HCT116 (cell line): Measurements from ENCODE around the gene ITGBL1. TPM values are rescaled to one million over a fixed set of nuclear protein-coding genes. Genes with fewer than 3 reads are reported as not detected.

Experiments used
- ATAC-seq: fragments of 200-7000 bp; cut with Tn5 transposase; 2 replicates; pipeline ENCODE4 v1.9.1; 2020; ENCODE audit warnings: mild to moderate bottlenecking, moderate library complexity
- BruUV-seq: library from RNA; stranded (reverse); fragments of 400-500 nt; replicated peaks from 2 replicates; lab custom pipeline; 2021; lab: Mats Ljungman, UMichigan
- CTCF ChIA-PET: fragments of 300-600 bp; sonication (Branson Sonifier 250); formaldehyde crosslinking; loops from one replicate; lab custom pipeline; 2021; ENCODE audit warnings: antibody characterized with exemption; lab: Charles Lee
- POLR2A ChIA-PET: fragments of 300-600, 350-600 bp; sonication (Branson Sonifier 250); formaldehyde crosslinking; loops from one replicate; lab custom pipeline; 2021; ENCODE audit warnings: antibody characterized with exemption; lab: Charles Lee
- RAD21 ChIA-PET, 2 experiments: fragments of 300-600 bp; sonication (Branson Sonifier 250); formaldehyde crosslinking; loops; one replicate each; lab custom pipeline; 2023; ENCODE audit warnings: low total read pairs in 2 of 2; ENCODE audit not compliant: uncharacterized antibody in 2 of 2, unreplicated experiment in 2 of 2, low non-redundant PET in 1 of 2; lab: Charles Lee
- DNase-seq: peaks from one replicate; pipeline ENCODE4 v3.0.0-alpha.2; 2010; ENCODE audit warnings: low read depth, low spot score
- H2AFZ ChIP-seq: fragments of 200-600 bp; shearing (Covaris generic), sonication (generic); 2 replicates; pipeline ENCODE4 v1.6.1; 2017; ENCODE audit warnings: low read depth, mixed run types, mixed read lengths, antibody characterized with exemption, low read length; ENCODE audit not compliant: poor library complexity, severe bottlenecking
- H3K27ac ChIP-seq: 2 replicates; pipeline ENCODE4 v1.5.1; 2012; ENCODE audit warnings: low read depth, low read length
- H3K27me3 ChIP-seq: fragments of 200-600 bp; sonication (generic); 2 replicates; pipeline ENCODE4 v1.6.1; 2016; ENCODE audit warnings: mixed run types, low read length, mixed read lengths; ENCODE audit not compliant: insufficient read depth
- H3K36me3 ChIP-seq, 2 experiments: fragments of 200-500 bp in 1 of 2; fragments of 200-600 bp in 1 of 2; sonication (Bioruptor generic) in 1 of 2; sonication (generic) in 1 of 2; 2 replicates each; pipeline versions ENCODE4 v1.5.1 to v1.6.1; 2014 to 2016; ENCODE audit warnings: low read length in 2 of 2, inconsistent platforms in 1 of 2, mixed read lengths in 1 of 2, mixed run types in 1 of 2; ENCODE audit not compliant: insufficient read depth in 2 of 2, control insufficient read depth in 1 of 2
- H3K4me1 ChIP-seq, 2 experiments: fragments of 200-600 bp in 1 of 2; sonication (generic) in 1 of 2; 2 replicates each; pipeline versions ENCODE4 v1.5.1 to v1.6.1; 2012 to 2017; ENCODE audit warnings: low read length in 2 of 2, inconsistent platforms in 1 of 2, mild to moderate bottlenecking in 1 of 2, mixed read lengths in 1 of 2, mixed run types in 1 of 2, moderate library complexity in 1 of 2; ENCODE audit not compliant: insufficient read depth in 2 of 2, control insufficient read depth in 1 of 2
- H3K4me2 ChIP-seq: fragments of 200-600 bp; sonication (generic); 2 replicates; pipeline ENCODE4 v1.6.1; 2017; ENCODE audit warnings: mixed run types, low read length, mixed read lengths
- H3K4me3 ChIP-seq, 2 experiments: fragments of 200-600 bp in 1 of 2; sonication (generic) in 1 of 2; replicated peaks in 1 of 2; 2 replicates each; pipeline ENCODE4 v1.5.1; 2011 to 2016; ENCODE audit warnings: low read length in 2 of 2, control low read depth in 1 of 2, low read depth in 1 of 2, mild to moderate bottlenecking in 1 of 2, mixed read lengths in 1 of 2, mixed run types in 1 of 2
- H3K79me2 ChIP-seq: fragments of 200-600 bp; sonication (generic); 2 replicates; pipeline ENCODE4 v1.6.1; 2017; ENCODE audit warnings: mild to moderate bottlenecking, mixed run types, low read length, moderate library complexity, mixed read lengths; ENCODE audit not compliant: insufficient read depth
- H3K9ac ChIP-seq: fragments of 200-600 bp; sonication (generic); 2 replicates; pipeline ENCODE4 v1.6.1; 2016; ENCODE audit warnings: low read length, mixed read lengths
- H3K9me2 ChIP-seq: fragments of 200-600 bp; sonication (generic), shearing (Covaris generic); 2 replicates; pipeline ENCODE4 v1.6.1; 2017; ENCODE audit warnings: mixed run types, mild to moderate bottlenecking, moderate library complexity; ENCODE audit not compliant: insufficient read depth
- H3K9me3 ChIP-seq, 2 experiments: fragments of 200-500 bp in 1 of 2; fragments of 200-600 bp in 1 of 2; sonication (Bioruptor generic) in 1 of 2; sonication (generic) in 1 of 2; 2 replicates each; pipeline ENCODE4 v1.6.1; 2014 to 2017; ENCODE audit warnings: low read length in 2 of 2, mixed read lengths in 2 of 2, inconsistent platforms in 1 of 2, low read depth in 1 of 2, mild to moderate bottlenecking in 1 of 2, mixed run types in 1 of 2, moderate library complexity in 1 of 2; ENCODE audit not compliant: control insufficient read depth in 1 of 2, insufficient read depth in 1 of 2
- H4K20me1 ChIP-seq: fragments of 200-600 bp; sonication (generic), shearing (Covaris generic); 2 replicates; pipeline ENCODE4 v1.6.1; 2017; ENCODE audit warnings: mixed run types, mild to moderate bottlenecking, moderate library complexity; ENCODE audit not compliant: insufficient read depth
- CTCF ChIP-seq, 3 experiments: fragments of 200-600 bp in 1 of 3; sonication (generic) in 1 of 3; IDR thresholded peaks in 2 of 3; conservative IDR thresholded peaks in 1 of 3; 2 replicates each; pipeline ENCODE4 v1.5.1; 2012 to 2017; ENCODE audit warnings: low read depth in 2 of 3, low read length in 2 of 3, antibody characterized with exemption in 1 of 3, borderline replicate concordance in 1 of 3, control low read depth in 1 of 3, mild to moderate bottlenecking in 1 of 3, mixed read lengths in 1 of 3, mixed run types in 1 of 3, moderate library complexity in 1 of 3; ENCODE audit not compliant: insufficient read depth in 1 of 3
- EGR1 ChIP-seq: IDR thresholded peaks from 2 replicates; pipeline ENCODE4 v1.6.1; 2012; ENCODE audit warnings: low read depth
- ELF1 ChIP-seq: IDR thresholded peaks from 2 replicates; pipeline ENCODE4 v1.6.1; 2012; ENCODE audit warnings: low read depth, borderline replicate concordance
- EZH2 ChIP-seq: fragments of 200-600 bp; sonication (generic); IDR thresholded peaks from 2 replicates; pipeline ENCODE4 v1.6.1; 2017; ENCODE audit warnings: antibody characterized with exemption, mixed run types
- EZH2phosphoT487 ChIP-seq: fragments of 200-600 bp; IDR thresholded peaks from 2 replicates; pipeline ENCODE4 v1.6.1; 2018; ENCODE audit warnings: antibody characterized with exemption, borderline replicate concordance
- FOSL1 ChIP-seq: IDR thresholded peaks from 2 replicates; pipeline ENCODE4 v1.6.1; 2012; ENCODE audit warnings: low read depth
- POLR2A ChIP-seq: IDR thresholded peaks from 2 replicates; pipeline ENCODE4 v1.7.0; 2011; ENCODE audit warnings: borderline replicate concordance; ENCODE audit not compliant: insufficient read depth, insufficient read length; ENCODE audit errors: extremely low read depth
- RAD21 ChIP-seq: IDR thresholded peaks from 2 replicates; pipeline ENCODE4 v1.6.1; 2012; ENCODE audit warnings: low read depth, mild to moderate bottlenecking
- SIN3A ChIP-seq: IDR thresholded peaks from 2 replicates; pipeline ENCODE4 v1.6.1; 2012; ENCODE audit warnings: low read depth
- SRF ChIP-seq: IDR thresholded peaks from 2 replicates; pipeline ENCODE4 v1.6.1; 2012; ENCODE audit warnings: low read depth
- TCF7L2 ChIP-seq: IDR thresholded peaks from 2 replicates; pipeline ENCODE4 v1.7.0; 2011; ENCODE audit warnings: borderline replicate concordance, inconsistent platforms; ENCODE audit not compliant: insufficient read depth, insufficient read length; ENCODE audit errors: extremely low read depth
- intact Hi-C: fragments of 100-400 bp; cut with micrococcal nuclease; formaldehyde crosslinking; loops from 2 replicates; pipeline ENCODE4 v1.10.0; 2022
- total RNA-seq: library from RNA; stranded (reverse); gene quantifications from one replicate; pipeline ENCODE4 v1.2.1, GENCODE V29; 2021; ENCODE audit not compliant: unreplicated experiment
- TF ChIP-seq, protein P1 (sequence below): IDR thresholded peaks from 2 replicates; pipeline ENCODE4 v1.6.1; 2012
- TF ChIP-seq, protein P2 (sequence below): IDR thresholded peaks from 2 replicates; pipeline ENCODE4 v1.6.1; 2012

The ITGBL1 gene
- total RNA-seq, 1 experiment from 2014 or later = 0.66 TPM

GRCh38 chr13:101576455-101576854 lies 124.0 kb downstream of the ITGBL1 start:
- no peak overlapping the region for H2AFZ ChIP-seq
- no peak overlapping the region for H3K27ac ChIP-seq
- no peak overlapping the region for H3K4me2 ChIP-seq

More at GRCh38 chr13:101576455-101576854, 124.0 kb downstream of the ITGBL1 start:
- POLR2A ChIA-PET = no interaction called here
- TF ChIP-seq RAD21 (no peak), SRF (no peak), TCF7L2 (no peak), CTCF (IDR thresholded peaks at IDR 0.05 in 2 of 3, conservative IDR thresholded peaks at IDR 0.05 in 1 of 3; ENCODE audit: borderline replicate concordance in 1 of 3, insufficient read depth in 1 of 3, low read depth in 2 of 3, low read length in 2 of 3) (no peak), POLR2A (no peak), EGR1 (no peak), ELF1 (no peak), FOSL1 (no peak), EZH2 (no peak), SIN3A (no peak), EZH2phosphoT487 (no peak)
- TF ChIP-seq, protein P1, sequence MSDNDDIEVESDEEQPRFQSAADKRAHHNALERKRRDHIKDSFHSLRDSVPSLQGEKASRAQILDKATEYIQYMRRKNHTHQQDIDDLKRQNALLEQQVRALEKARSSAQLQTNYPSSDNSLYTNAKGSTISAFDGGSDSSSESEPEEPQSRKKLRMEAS = no peak
- TF ChIP-seq, protein P2, sequence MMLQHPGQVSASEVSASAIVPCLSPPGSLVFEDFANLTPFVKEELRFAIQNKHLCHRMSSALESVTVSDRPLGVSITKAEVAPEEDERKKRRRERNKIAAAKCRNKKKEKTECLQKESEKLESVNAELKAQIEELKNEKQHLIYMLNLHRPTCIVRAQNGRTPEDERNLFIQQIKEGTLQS = no peak
- intact Hi-C loops = no loop called here
- RAD21 ChIA-PET = no interaction called here
- peaks cover 0 to 3% of the 10 kb centered on the region in 2 experiments; a peak in 1 of 4 replicates for H3K9me3 ChIP-seq
- H3K27me3 ChIP-seq = no peaks in the 10 kb centered on the region
- H3K4me3 ChIP-seq = no peak overlapping the region
- no peaks in the 10 kb centered on the region for H3K9me2 ChIP-seq
- no peaks in the 10 kb centered on the region for H3K79me2 ChIP-seq
- ATAC-seq = no peak
- no peak for DNase-seq
- CTCF ChIA-PET = no interaction called here
- BruUV-seq = no TSS peak
- no peaks in the 10 kb centered on the region for H3K4me1 ChIP-seq
- H3K9ac ChIP-seq = no peak overlapping the region
- no peaks in the 10 kb centered on the region for H4K20me1 ChIP-seq
- H3K36me3 ChIP-seq = no peaks in the 10 kb centered on the region
